GM21390 (cell line): ENCODE measurements around the gene PLXNA4.

ENCODE experiments used
- ATAC-seq: cut with Tn5 transposase; IDR thresholded peaks from one replicate; pipeline ENCODE4 v1.9.1; 2021; ENCODE audit not compliant: unreplicated experiment

PLXNA4 gene

GRCh38 chr7:132161533-132161915, 414.7 kb downstream of the PLXNA4 start:
- no peak for ATAC-seq

GRCh38 chr7:132160611-132161532, 415.4 kb downstream of the PLXNA4 start:
- ATAC-seq, result no peak

GRCh38 chr7:132158841-132159240, 417.4 kb downstream of the PLXNA4 start:
- ATAC-seq, result no peak

GRCh38 chr7:132158166-132158565, 418.1 kb downstream of the PLXNA4 start:
- ATAC-seq, result no peak

GRCh38 chr7:132155715-132156114, 420.6 kb downstream of the PLXNA4 start:
- ATAC-seq, result no peak

- ATAC-seq, result no peak
These were observed 421.4 kb downstream of the PLXNA4 start for GRCh38 chr7:132154695-132155471.

GRCh38 chr7:132154248-132154647, 422.0 kb downstream of the PLXNA4 start:
- no peak for ATAC-seq

GRCh38 chr7:132152131-132152889, 424.0 kb downstream of the PLXNA4 start:
- ATAC-seq, result no peak

GRCh38 chr7:132150711-132151110, 425.6 kb downstream of the PLXNA4 start:
- no peak for ATAC-seq

- no peak for ATAC-seq
These were observed 426.6 kb downstream of the PLXNA4 start for GRCh38 chr7:132149436-132150304.

GRCh38 chr7:132148876-132149275, 427.4 kb downstream of the PLXNA4 start:
- ATAC-seq, result no peak

- ATAC-seq, result no peak
These were observed 430.8 kb downstream of the PLXNA4 start for GRCh38 chr7:132145466-132145865.

- no peak for ATAC-seq
These were observed 431.2 kb downstream of the PLXNA4 start for GRCh38 chr7:132145063-132145462.

GRCh38 chr7:132142006-132142405, 434.3 kb downstream of the PLXNA4 start:
- ATAC-seq, result no peak

- ATAC-seq, result no peak
These were observed 435.2 kb downstream of the PLXNA4 start for GRCh38 chr7:132141109-132141508.

- ATAC-seq, result no peak
These were observed 435.9 kb downstream of the PLXNA4 start for GRCh38 chr7:132140341-132140740.

- ATAC-seq, result no peak
These were observed 437.5 kb downstream of the PLXNA4 start for GRCh38 chr7:132138817-132139216.

GRCh38 chr7:132137681-132138080, 438.6 kb downstream of the PLXNA4 start:
- ATAC-seq, result no peak

- no peak for ATAC-seq
These were observed 440.4 kb downstream of the PLXNA4 start for GRCh38 chr7:132135746-132136385.
